SU-DHL-6 (cell line): ENCODE measurements around the gene NPPA.

Experiments used
- H2AFZ ChIP-seq: fragments of 200-600 bp; sonication (generic); 2 replicates; pipeline ENCODE4 v1.6.1; 2014; ENCODE audit warnings: low read depth, mild to moderate bottlenecking, moderate library complexity, mixed read lengths, antibody characterized with exemption, low read length; ENCODE audit not compliant: severe bottlenecking
- H3F3A ChIP-seq: fragments of 200-600 bp; shearing (Covaris generic); 2 replicates; pipeline ENCODE4 v1.6.0; 2016; ENCODE audit warnings: antibody characterized with exemption, mild to moderate bottlenecking; ENCODE audit not compliant: insufficient read depth
- H3K27ac ChIP-seq: fragments of 200-600 bp; sonication (generic); 2 replicates; pipeline ENCODE4 v1.5.1; 2016; ENCODE audit warnings: low read depth, mild to moderate bottlenecking, low read length, moderate library complexity, mixed read lengths
- H3K27me3 ChIP-seq: fragments of 200-600 bp; sonication (generic), shearing (Covaris generic); 2 replicates; pipeline ENCODE4 v1.6.0; 2014; ENCODE audit warnings: mild to moderate bottlenecking, low read length
- H3K36me3 ChIP-seq: fragments of 200-600 bp; sonication (generic); 2 replicates; pipeline ENCODE4 v1.6.1; 2014; ENCODE audit warnings: mild to moderate bottlenecking, low read length, mixed read lengths
- H3K4me2 ChIP-seq: fragments of 300-600, 200-600 bp; shearing (Covaris generic), sonication (generic); 2 replicates; pipeline ENCODE4 v1.6.0; 2014; ENCODE audit warnings: low read length, low read depth, mild to moderate bottlenecking; ENCODE audit not compliant: poor library complexity, severe bottlenecking
- H3K4me3 ChIP-seq: fragments of 200-600 bp; sonication (generic); 2 replicates; pipeline ENCODE4 v1.5.1; 2014; ENCODE audit warnings: antibody characterized with exemption, low read length, mild to moderate bottlenecking, mixed read lengths; ENCODE audit not compliant: insufficient read depth, poor library complexity, severe bottlenecking
- H3K79me2 ChIP-seq: fragments of 200-600 bp; sonication (generic); 2 replicates; pipeline ENCODE4 v1.6.1; 2014; ENCODE audit warnings: mild to moderate bottlenecking, low read length, moderate library complexity; ENCODE audit not compliant: insufficient read depth
- H3K9ac ChIP-seq: fragments of 200-600 bp; sonication (generic); 2 replicates; pipeline ENCODE4 v1.7.0; 2014; ENCODE audit warnings: mild to moderate bottlenecking, low read length
- H3K9me2 ChIP-seq: fragments of 200-600 bp; sonication (generic); replicated peaks from 2 replicates; pipeline ENCODE4 v1.6.1; 2014; ENCODE audit warnings: low read length; ENCODE audit not compliant: insufficient read depth
- H3K9me3 ChIP-seq: fragments of 200-600 bp; sonication (generic); 2 replicates; pipeline ENCODE4 v1.6.1; 2014; ENCODE audit warnings: low read length, mixed read lengths; ENCODE audit not compliant: insufficient read depth
- H4K20me1 ChIP-seq: fragments of 200-600 bp; sonication (generic); 2 replicates; pipeline ENCODE4 v1.6.1; 2014; ENCODE audit warnings: low read depth, mild to moderate bottlenecking, antibody characterized with exemption, low read length, moderate library complexity, mixed read lengths
- CTCF ChIP-seq: fragments of 200-600 bp; sonication (generic); IDR thresholded peaks from one replicate; pipeline ENCODE4 v1.5.1; 2017; ENCODE audit warnings: antibody characterized with exemption, mild to moderate bottlenecking, low read length, moderate library complexity; ENCODE audit not compliant: insufficient read depth, poor library complexity, severe bottlenecking
- EZH2phosphoT487 ChIP-seq: fragments of 200-600 bp; sonication (generic), shearing (Covaris generic); conservative IDR thresholded peaks from 2 replicates; pipeline ENCODE4 v1.6.1; 2018; ENCODE audit warnings: mild to moderate bottlenecking, antibody characterized with exemption, low read length, moderate library complexity, mixed read lengths

Gene NPPA

GRCh38 chr1:11858613-11858967 lies 11.0 kb upstream of the NPPA start, which contains the start of gene NPPB:
NPPB (minus strand) TSS chr1:11858945; CDS start chr1:11858833, 112 bp downstream.
- Histone ChIP-seq H4K20me1 (no peaks in the 10 kb centered on the region), H3K27ac (no peak within 1 kb of the TSS), H3F3A (no peaks in the 10 kb centered on the region), H3K4me3 (no peak within 1 kb of the TSS), H3K79me2 (no peaks in the 10 kb centered on the region), H3K9me3 (no peaks in the 10 kb centered on the region), H3K27me3 (no peaks in the 10 kb centered on the region), H2AFZ (no peak within 1 kb of the TSS), H3K9me2 (no peaks in the 10 kb centered on the region), H3K4me2 (no peak within 1 kb of the TSS), H3K36me3 (no peaks in the 10 kb centered on the region), H3K9ac (no peak within 1 kb of the TSS)
- TF ChIP-seq EZH2phosphoT487 (no peak), CTCF (no peak)

GRCh38 chr1:11858158-11858557 lies 10.6 kb upstream of the NPPA start:
- Histone ChIP-seq H3K9me2 (no peaks in the 10 kb centered on the region), H3K36me3 (no peaks in the 10 kb centered on the region), H3K27ac (no peak overlapping the region), H3F3A (no peaks in the 10 kb centered on the region), H3K4me2 (no peak overlapping the region), H4K20me1 (no peaks in the 10 kb centered on the region), H3K27me3 (no peaks in the 10 kb centered on the region), H2AFZ (no peak overlapping the region), H3K79me2 (no peaks in the 10 kb centered on the region), H3K4me3 (no peak overlapping the region), H3K9me3 (no peaks in the 10 kb centered on the region), H3K9ac (no peak overlapping the region)
- TF ChIP-seq CTCF, result no peak
- no peak for TF ChIP-seq EZH2phosphoT487

- no peak overlapping the region for H3K9ac ChIP-seq
- H3K36me3 ChIP-seq, result no peaks in the 10 kb centered on the region
- H3K27ac ChIP-seq, result no peak overlapping the region
- no peak overlapping the region for H2AFZ ChIP-seq
- H3K4me3 ChIP-seq, result no peak overlapping the region
- no peaks in the 10 kb centered on the region for H3K79me2 ChIP-seq
- no peak overlapping the region for H3K4me2 ChIP-seq
- no peaks in the 10 kb centered on the region for H3K9me2 ChIP-seq
- no peaks in the 10 kb centered on the region for H3K27me3 ChIP-seq
- TF ChIP-seq EZH2phosphoT487, result no peak
- TF ChIP-seq CTCF, result no peak
- H4K20me1 ChIP-seq, result no peaks in the 10 kb centered on the region
- H3K9me3 ChIP-seq, result no peaks in the 10 kb centered on the region
- H3F3A ChIP-seq, result no peaks in the 10 kb centered on the region
These were observed 9.7 kb upstream of the NPPA start for GRCh38 chr1:11857164-11857851.
